SK-N-SH (cell line): ENCODE results near the gene ALX3.

Experiments used
- POLR2AphosphoS5 ChIP-seq: IDR thresholded peaks from 2 replicates; pipeline ENCODE4 v1.6.1; 2012; ENCODE audit warnings: low read depth, low read length
- SMC3 ChIP-seq: IDR thresholded peaks from 2 replicates; pipeline ENCODE4 v1.6.1; 2012; ENCODE audit warnings: low read depth, low read length, improper control_type of control experiment
- TF ChIP-seq, protein P1 (sequence below): fragments of 200-600 bp; sonication (generic); IDR thresholded peaks from 2 replicates; pipeline ENCODE4 v1.6.1; 2017; ENCODE audit warnings: antibody characterized with exemption, mild to moderate bottlenecking, moderate library complexity

DNA sequence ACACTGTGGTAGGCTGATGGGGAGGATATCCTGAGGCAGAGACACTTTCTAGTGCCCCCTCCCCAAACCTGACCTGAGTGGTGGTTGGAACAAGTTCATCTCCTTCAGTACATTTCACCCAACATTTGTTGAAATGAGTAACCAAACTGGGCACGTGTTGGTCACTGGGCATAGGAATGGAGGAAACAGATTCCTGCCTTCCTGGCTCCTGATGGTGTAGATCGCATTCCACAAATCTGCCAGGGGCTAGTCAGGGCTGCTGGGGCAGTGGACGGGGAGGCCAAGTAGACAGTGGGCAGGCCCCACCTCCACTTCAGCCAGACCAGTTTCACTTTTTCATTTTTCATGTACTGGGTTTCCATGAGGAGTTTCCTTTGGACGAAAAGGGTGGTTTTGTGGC lies 16.5 kb upstream of the ALX3 start:
- TF ChIP-seq SMC3 = no peak
- TF ChIP-seq, protein P1, sequence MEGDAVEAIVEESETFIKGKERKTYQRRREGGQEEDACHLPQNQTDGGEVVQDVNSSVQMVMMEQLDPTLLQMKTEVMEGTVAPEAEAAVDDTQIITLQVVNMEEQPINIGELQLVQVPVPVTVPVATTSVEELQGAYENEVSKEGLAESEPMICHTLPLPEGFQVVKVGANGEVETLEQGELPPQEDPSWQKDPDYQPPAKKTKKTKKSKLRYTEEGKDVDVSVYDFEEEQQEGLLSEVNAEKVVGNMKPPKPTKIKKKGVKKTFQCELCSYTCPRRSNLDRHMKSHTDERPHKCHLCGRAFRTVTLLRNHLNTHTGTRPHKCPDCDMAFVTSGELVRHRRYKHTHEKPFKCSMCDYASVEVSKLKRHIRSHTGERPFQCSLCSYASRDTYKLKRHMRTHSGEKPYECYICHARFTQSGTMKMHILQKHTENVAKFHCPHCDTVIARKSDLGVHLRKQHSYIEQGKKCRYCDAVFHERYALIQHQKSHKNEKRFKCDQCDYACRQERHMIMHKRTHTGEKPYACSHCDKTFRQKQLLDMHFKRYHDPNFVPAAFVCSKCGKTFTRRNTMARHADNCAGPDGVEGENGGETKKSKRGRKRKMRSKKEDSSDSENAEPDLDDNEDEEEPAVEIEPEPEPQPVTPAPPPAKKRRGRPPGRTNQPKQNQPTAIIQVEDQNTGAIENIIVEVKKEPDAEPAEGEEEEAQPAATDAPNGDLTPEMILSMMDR = no peak
- TF ChIP-seq POLR2AphosphoS5 = no peak
